HG03520 (cell line): ENCODE measurements around the gene KIAA0930.
"Not testable (repeated sequence)": the region's sequence is repeated elsewhere in the genome, so short reads cannot be mapped to it uniquely, and the experiment has no call there.

ENCODE experiments used
- ATAC-seq: cut with Tn5 transposase; IDR thresholded peaks from one replicate; pipeline ENCODE4 v1.9.1; 2021; ENCODE audit warnings: mild to moderate bottlenecking, moderate library complexity; ENCODE audit not compliant: unreplicated experiment

Gene KIAA0930

DNA sequence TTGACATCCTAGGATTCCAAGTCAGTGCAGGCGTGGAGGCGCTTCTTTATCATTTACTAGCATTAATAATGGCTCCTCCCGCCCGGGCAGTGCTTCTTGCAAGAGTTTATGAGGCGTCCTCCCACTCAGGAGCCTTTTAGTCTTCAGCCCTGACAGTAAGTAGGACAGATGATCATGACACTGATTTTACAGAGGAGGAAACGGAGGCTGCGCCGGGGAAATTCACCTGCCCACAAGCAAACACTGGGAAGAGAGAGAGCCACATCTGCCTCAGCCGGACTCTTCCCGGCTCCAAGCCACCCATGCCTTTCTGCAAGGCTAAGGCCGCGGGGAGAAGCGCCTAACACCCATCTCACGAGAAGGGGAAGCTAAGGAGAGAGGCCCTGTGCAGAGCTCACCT is 35.9 kb downstream of the KIAA0930 start:
- ATAC-seq: no peak

DNA sequence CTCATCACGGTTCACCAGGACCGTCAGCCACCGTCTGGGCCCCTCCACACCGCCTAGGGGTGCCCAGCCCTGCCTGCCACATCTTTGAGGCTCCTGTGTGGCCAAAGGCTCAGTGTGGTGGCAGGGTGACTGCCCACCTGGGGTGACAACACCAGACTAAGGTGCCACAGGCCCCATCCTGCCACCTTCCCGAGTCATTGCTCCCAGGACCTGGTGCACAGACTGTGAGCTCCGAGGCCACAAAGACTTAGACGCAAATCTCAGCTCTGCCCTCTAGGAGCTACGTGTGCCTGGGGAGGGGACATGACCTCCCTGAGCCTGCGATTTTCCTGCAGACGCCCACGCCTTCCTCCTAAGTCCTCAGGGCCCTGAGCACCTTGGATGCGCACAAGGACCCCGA is 36.5 kb downstream of the KIAA0930 start:
- ATAC-seq: no peak

DNA sequence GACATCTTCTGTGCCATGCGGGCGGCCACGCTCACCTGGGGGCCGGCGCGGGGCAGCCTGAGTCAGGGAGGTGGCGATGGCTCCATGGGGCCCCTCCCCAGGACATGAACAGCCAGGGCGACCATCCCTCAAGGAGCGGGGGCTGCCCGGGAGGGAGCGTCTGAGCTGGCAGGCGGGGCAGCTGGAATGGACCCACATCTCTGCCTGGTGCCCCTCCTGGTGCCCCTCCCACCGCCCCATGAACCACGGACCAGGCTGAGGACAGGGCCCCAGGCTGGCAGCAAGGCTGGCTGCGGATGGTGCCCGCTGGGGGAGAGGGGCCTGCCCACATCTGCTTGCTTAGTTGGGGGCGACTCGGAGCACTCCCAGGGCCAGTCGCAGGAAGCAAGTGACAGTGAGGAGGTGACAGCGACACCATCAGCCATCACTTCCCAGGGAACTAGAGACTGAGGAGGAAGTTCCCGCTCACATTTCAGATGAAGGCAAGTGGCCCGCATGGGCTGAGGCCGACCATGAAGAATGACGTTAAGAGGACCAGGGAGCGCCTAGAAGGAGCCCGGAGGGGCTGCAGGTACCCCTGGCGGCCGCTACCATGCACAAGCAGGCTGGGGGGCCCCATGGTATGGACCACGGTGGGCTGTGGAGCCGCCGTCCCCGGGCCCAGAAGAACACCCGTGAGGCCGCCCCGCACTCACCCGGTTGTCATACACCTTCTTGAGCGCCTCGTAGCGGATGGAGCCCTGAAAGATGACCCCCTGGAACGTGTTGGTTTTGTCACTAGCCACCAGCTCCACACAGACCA is 37.3 kb downstream of the KIAA0930 start:
- no peak for ATAC-seq

DNA sequence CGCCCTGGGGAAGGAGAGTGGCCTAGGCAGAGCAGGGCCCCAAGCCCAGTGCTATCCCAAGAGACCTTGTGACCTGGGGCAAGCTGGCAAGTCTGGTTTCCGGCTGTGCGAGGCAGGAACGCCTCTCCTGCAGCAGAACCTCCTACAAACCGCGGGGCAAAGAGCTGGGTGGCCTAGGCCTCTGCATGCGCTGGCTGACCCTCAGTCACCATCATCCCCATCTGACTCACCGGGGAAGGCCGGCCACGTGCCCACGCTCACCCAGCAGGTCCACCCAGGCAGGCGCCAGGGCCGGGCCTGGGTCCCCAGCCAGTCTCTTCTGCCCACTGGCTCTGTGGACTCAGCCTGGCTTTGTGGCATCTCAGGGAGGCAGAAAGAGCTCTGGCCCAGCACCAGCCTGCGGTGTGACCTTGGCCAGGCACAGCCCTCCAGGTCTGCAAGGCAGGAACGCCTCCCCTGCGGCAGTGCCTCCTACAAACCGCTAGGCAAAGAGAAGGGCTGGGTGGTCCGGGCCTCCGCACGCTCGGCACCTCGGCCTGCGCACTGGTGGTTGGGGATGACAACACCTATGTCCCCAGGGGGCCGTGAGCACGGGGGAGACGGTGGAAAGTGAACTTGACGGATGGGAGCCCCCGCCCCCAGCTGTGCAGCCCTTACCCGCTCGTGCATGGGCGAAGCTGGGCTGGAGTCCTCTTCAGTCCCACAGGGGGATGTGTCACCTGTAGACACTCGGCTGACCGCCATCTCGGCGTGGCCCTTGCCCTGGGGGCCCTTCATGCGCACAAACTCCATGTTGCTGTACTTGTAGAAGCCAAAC is 38.2 kb downstream of the KIAA0930 start:
- no peak for ATAC-seq

DNA sequence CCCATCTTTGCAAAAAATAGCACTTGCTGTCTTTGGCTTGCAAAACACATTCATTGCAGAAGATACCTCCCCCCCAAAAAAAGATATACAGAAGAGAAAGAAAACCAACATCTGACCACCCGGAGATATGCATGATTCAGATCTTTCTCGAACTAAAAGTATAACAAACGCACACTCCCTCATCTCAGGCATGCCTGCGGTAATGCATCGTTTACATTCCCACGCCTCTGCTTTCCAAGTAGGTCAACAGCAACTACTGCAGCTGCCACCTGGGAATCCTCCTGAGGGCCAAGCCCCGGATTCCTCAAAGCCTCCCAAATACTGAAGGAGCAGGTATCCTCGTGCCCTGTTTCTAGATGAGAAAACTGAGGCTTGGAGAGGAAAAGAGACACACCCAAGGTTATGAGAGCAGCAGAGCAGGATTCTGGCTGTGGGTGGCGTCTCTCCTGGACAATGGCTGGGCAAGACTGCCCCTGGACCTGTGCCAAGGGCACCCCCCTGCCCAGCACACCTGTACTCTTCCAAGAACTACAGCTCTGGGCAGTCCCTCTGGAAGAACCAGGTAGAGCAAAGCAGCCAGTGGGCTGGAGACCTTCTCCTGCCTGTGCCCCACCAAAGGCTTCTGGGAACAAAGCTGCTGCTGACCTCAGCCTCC is 38.9 kb downstream of the KIAA0930 start:
- ATAC-seq: no peak

DNA sequence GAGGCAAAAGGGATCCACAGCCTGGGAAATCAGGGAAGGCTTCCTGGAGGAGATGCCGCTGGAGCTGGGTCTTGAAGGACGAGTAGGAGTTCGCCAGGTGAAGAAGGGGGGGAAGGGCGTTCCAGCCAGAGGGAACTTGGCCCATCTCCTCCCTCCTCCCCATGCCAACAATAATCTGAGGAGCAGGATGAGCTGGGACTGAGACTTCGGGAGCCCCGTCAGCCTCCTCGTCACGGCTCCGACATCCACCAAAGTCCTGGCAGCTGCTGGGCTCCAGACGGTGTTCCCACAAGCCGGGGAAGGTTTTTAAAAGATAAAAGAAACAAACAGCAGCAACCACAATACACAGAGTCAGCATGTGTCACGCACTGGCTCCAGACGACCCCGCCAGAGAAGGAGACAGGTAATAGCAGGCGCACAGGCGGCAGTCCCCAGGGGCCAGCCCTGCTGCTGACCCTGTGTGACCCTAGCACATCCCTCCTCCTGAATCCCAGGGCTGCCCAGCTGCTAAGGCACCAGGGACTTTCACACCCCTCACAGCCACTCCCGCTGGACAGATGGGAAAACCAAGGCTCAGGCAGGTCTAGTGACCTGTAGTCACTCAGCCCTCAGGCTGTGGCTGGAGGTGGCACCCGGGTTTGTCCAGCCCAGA is 39.7 kb downstream of the KIAA0930 start:
- ATAC-seq: no peak

DNA sequence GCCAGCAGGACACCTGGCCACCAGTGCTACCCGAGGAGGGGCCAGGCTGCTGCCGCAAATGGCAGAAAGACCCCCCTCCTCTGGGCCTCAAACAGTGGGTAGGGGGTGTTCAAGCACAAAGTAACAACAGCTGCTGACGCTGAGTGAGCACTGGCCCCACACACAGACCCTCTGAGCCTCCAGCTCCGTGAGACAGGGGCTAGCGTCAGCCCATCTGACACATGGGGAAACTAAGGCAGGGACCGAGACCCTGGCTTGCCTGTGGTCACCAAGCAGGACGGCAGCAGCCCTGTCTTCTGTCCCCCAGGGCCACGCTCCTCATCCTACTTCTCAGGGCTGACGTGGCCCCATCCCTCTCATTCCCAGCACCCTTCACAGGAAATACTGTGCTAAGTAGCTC is 40.5 kb downstream of the KIAA0930 start:
- ATAC-seq: no peak

DNA sequence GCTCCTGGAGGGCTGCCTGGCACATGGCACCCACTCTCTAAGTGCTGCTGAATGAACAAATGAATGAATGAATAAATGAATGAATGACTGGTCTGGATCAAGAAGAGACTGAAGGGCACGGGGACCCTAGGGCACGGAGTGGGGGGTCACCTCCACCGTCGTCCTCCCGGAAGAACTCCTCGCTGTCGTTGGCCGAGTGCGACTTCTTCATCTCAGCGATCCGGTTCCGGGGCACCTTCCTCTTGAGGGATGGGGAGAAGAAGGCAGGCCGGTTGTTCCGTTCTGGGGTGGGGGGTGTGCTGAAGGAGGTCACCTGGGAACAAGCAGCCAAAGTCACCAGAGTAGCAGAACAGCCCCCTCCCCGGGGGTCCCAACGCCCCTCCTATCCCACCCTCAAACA is 41.0 kb downstream of the KIAA0930 start:
- no peak for ATAC-seq

DNA sequence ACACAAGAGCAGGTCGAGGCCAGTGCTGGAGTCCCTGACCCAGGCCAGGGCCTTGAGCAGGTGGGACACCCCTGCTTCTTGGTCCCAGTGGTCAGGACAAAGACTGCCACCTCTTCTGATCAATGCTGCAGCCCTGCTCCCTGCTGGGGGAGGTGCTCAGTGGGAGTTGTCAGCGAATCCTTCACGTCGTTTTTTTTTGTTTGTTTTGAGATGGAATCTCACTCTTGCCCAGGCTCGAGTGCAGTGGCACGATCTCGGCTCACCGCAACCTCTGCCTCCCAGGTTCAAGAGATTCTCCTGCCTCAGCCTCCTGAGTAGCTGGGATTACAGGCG is 42.3 kb downstream of the KIAA0930 start:
- no peak for ATAC-seq

DNA sequence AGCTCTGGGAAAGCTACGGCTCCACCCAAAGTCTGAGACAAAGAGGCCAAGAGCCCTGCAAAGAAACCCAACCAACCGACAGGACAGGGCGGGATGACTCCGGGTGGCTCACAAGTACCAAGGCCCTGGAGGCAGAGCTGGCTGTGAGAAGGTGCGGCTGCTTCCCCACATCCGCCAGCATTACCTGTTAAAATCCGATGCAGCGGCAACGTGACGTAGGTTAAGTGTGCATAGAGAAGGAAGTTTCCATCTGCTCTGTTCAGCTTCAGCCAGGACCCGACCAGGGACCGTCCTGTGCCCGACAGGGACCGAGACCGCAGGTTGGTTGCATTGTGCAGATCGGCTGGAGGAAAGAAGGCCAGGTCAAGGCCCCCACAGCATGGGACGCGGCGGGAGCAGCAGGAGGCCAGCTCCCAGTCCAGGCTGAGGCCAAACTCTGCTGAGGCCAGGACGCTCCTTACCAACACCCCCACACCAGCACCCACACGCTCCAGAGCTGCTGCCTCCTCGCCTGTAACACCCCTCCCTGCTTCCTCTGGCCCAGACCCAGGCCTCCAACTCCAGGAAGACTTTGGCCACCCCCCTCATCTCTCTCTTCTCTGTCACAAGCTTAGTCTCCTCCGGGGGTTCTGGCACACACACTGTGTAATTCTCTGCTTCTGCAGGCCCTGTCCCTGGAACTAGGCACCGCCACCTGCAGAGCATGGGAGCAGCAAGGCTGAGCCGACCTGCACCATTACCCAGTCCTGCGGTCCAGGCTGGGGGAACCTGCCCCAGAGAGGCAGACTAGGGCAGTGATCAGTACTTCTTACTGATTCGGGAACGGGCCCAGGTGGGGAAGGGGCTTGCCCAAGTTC is 42.9 kb downstream of the KIAA0930 start:
- ATAC-seq: no peak

DNA sequence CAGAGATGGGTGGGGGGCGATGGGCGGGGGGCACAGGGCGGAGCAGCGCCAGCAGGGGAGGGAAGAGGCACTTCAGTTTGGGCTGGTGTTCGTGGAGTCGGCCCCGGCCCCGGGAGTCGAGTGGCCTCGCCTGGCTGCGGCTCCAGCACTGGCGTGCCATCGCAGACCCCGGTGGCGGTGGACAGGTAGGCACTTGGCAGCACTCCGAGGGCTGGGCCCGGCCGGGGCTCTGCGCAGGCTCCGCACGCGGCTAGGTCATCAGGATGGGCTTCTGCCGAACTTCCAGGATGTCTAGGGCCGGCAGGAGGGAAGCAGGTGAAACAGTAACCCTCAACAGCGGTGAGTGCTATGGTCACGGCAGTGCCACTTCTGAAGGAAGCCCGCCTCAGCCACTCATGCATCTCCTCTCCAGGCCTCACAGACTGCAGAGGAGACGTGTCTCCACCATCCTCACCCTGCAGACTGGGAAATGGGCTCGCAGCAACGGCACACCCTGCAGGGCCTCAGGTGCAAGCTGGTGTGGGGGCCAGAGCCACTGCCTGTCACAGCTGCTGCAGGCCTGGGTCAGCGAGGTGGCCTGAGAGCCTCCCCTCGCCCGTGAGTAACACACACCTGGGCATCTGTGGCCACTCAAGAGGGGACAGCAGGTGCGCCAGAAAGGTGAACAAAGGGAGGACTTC is 43.6 kb downstream of the KIAA0930 start:
- ATAC-seq: no peak

DNA sequence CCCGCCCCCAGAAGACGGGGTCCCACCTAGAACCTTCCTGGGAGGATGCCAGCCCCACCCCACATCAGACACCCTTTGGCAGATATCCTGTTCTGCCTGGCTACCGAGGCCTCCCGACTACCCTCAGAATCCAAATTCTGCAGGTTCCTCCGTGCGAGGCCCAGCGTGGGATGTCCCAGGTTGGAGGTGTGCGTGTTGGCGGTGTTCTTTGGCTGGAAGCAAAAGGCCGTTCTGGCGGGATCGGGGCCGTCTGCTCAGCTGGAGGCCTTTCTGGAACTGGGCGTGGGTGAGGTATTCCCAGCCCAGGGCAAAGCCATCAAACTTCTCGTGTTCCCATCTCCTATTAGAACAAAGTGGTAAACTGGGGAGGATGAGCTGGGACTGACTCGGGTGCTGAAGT is 44.4 kb downstream of the KIAA0930 start:
- ATAC-seq: no peak

DNA sequence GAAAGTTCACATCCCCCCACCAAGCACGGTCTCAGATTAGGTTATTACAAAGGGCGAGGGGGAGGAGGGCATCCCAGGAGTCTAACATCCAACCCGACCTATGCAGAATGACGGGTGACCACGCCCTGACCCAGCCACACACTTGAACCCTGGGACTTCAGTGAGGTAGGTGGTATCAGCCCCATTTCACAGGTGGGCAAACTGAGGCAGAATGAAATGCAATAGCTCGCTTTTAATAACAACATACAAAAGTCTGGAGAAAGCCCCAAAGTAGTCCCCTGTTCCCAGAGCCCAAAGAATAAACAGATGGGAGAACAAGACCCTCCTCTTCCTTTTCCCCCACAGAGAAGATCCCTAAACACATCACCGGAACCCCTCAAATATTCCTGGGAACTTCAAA is 45.1 kb downstream of the KIAA0930 start:
- no peak for ATAC-seq

DNA sequence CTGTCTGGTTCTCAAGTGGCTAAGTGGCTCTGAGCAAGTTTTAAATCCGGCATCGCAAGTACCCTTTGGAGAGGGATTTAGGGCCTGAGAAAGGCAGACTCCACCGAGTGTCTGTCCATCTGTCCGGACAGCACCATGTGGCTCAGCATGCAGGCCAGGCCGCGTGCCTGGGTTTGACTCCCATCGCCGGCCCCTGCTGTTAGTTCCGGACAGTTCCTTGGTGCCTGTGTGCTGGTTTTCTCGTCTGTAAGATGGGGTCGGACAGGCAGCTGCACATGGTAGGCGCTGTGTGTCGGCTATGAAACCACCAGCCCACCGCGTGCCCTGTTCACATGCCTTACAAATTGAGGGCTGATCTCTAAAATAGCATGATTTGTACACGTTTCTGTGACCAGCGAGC is 46.0 kb downstream of the KIAA0930 start:
- ATAC-seq: no peak

DNA sequence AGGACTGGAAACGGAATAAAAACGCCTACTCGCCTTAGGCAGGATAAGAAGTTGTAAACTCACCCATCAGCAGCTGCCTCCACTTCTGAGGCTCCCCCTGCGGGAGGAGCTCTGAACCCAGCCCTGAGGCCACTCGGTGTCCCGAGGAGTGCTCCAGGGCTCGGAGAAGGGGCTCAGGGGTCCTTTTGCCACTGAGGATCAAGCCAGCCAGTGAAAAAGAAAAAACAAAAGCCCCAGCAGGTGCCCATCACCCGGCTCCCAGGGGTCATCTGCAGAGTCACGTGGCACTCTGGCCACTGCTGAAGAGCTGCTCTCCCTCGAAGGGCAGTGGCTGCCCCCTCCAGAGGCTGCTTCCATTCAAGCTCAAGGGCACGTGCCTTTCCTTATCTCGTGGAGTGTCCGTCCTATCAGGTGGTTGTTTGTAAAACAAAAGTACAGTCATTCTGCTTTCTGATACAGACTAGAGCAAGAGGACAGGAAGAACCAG is 48.0 kb downstream of the KIAA0930 start:
- no peak for ATAC-seq

DNA sequence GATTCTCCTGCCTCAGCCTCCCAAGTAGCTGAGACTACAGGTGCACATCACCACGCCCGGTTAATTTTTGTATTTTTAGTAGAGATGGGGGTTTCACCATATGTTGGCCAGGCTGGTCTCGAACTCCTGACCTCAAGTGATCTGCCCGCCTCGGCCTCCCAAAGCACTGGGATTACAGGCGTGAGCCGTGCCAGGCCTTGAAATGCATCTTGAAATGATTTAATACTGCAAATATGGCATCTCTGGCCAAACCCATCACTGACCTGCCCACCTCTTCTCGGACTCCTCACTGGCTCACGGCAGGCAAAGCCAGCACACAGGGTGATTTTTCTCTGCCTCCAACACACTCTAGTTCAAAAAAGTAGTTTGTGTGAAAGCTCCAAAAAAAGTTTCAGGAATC is 48.9 kb downstream of the KIAA0930 start:
- ATAC-seq: not testable (repeated sequence)

DNA sequence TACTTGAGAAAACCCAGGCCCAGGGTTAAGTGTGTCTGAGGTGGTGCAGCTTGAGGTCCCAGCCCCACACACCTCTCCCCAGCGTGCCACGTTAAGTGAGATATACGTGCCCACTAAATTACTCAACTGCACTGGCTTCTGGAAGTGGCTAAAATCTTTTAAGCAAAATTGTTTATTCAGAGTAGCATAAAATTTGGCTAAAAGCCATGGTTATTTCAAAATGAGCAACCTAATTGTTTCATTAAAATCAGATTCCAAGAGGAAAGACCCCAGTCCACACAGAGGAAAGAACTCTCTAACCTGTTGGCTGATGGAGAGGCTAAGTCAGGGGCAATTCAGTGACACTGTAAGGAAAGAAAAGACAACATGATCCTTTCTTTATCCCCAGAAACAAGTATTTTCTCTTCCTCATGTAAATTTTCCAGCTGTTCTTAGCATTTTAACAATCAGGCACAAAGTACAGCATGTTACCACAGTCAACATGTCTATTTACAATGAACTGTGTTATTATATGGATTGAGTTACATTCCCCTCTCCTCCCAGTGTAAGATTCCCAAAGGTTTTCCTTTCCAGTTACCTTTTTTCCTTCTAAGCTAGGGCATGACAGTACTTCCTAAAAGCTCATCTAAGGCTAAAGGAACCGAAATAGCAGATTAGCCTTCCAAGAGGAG is 50.4 kb downstream of the KIAA0930 start:
- no peak for ATAC-seq

DNA sequence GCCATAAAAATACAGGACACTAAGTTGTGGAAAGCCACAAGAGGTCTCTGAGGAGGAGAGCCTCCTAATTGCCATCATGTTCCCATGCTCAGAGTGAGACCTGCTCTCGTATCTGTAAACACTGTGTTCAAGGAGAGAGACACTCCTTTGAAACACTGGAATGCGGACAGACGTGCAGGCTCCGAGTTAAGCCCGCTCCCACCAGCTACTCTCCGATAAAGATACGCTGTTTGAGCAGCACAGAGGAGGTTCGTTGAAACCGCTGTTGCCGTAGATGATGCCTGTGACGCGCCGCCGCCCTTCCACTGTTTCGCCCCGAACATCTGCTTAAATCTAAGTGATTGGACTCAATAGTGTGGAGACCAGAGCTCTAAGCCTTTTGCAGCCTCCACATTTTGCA is 51.9 kb downstream of the KIAA0930 start:
- ATAC-seq: no peak

DNA sequence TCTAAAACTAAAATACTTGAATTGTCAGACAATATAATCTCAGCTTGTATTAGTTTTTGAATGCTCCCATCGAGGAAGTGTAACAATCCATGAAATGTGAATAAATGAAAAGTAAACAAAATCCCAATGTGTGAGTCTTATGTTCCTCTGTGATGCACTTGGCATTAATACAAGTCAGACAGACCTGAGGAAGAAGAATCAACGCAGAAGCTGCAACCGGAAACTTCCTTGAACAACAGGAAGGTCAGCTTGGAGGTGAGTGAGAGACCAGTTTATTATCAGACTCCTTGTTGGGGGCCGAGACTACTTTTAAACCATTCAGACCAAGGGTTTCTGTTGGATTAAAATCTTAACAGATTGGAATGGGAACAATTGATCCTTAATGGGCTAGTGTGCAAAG is 52.8 kb downstream of the KIAA0930 start:
- ATAC-seq: no peak
